ENCODE data around the gene ARHGAP22.

DNA sequence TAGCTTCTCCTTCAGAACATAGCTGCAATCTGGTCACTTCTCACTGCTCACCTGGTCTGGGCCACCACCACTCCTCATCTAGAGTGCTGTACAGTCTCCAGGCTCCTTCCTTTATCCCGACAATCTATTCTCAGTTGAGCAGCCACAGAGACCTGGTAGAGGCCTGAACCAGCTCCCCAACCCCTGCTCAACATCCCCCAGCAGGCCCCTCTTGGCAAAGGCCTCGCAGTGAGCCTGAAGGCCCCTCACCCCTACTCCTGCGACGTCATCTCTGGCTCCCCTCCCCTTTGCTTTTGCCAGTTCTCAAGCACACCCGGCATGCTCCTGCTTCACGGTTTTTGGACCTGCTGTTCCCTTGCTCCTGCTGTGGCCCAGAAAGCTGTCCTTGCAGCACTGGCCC, 113.9 kb downstream of the ARHGAP22 start:
- TF ChIP-seq, protein P1, sequence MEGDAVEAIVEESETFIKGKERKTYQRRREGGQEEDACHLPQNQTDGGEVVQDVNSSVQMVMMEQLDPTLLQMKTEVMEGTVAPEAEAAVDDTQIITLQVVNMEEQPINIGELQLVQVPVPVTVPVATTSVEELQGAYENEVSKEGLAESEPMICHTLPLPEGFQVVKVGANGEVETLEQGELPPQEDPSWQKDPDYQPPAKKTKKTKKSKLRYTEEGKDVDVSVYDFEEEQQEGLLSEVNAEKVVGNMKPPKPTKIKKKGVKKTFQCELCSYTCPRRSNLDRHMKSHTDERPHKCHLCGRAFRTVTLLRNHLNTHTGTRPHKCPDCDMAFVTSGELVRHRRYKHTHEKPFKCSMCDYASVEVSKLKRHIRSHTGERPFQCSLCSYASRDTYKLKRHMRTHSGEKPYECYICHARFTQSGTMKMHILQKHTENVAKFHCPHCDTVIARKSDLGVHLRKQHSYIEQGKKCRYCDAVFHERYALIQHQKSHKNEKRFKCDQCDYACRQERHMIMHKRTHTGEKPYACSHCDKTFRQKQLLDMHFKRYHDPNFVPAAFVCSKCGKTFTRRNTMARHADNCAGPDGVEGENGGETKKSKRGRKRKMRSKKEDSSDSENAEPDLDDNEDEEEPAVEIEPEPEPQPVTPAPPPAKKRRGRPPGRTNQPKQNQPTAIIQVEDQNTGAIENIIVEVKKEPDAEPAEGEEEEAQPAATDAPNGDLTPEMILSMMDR (IDR thresholded peaks at IDR 0.05), result no peak
- TF ChIP-seq EP300 (IDR thresholded peaks at IDR 0.05) (no peak), POLR2A (IDR thresholded peaks at IDR 0.05) (no peak), POLR2AphosphoS5 (IDR thresholded peaks at IDR 0.05) (no peak)

All from upper lobe of left lung (tissue), 4 donors.